Posterior vena cava (tissue), 2 donors: Measurements from ENCODE around the gene NFYC. TPM values are rescaled to one million over a fixed set of nuclear protein-coding genes. Genes with fewer than 3 reads are reported as not detected.

Source experiments
- microRNA-seq, 2 donors: library from miRNA; unstranded; fragments of <30 nt; microRNA quantifications; one replicate each; pipeline ENCODE4 v1.2.0, GENCODE V29; 2020 to 2021; ENCODE audit warnings: borderline microRNAs expressed in 2 of 2
- total RNA-seq, 2 donors: library from RNA; stranded (reverse); fragmentation: NEBNext Ultra II Directional; extraction: Animal tissue kit (Norgen Biotek cat#: 25700); gene quantifications; one replicate each; pipeline ENCODE4 v1.2.1, GENCODE V29; 2021
- donor health status: DM: yes; HTN: yes; CAD: no.
- donor health status: DM: yes; HTN: yes; CAD: no.

NFYC gene
- total RNA-seq, 2 donors from 2014 or later, result 33.5 to 44.8 TPM

Small RNA genes lying within 50 kb of the gene (microRNA-seq; reads per million reads assigned to microRNA genes)
- 27.9 to 38.7 reads per million in 2 donors for gene MIR30C1
- gene MIR30E, result 3,032 to 4,211 reads per million in 2 donors

Other genes with a start within 250 kb of the NFYC start
- gene ZFP69B, start 241.2 kb upstream of the NFYC start, total RNA-seq, result 1 to 10 TPM; 1.6 to 2.6 TPM
- gene ZFP69, start 214.4 kb upstream of the NFYC start, total RNA-seq, result 1 to 10 TPM; 4.3 to 6.4 TPM
- gene EXO5, start 182.9 kb upstream of the NFYC start, total RNA-seq, result 1 to 10 TPM; 5.3 to 6.1 TPM
- 1 to 10 TPM; 4.2 to 4.8 TPM for gene ZNF684, start 160.1 kb upstream of the NFYC start, total RNA-seq
- gene RIMS3, start 26.0 kb upstream of the NFYC start, total RNA-seq, result 10 to 100 TPM in 1 of 2 donors, 1 to 10 TPM in 1; 8.2 to 11.2 TPM
- 10 to 100 TPM; 10.3 to 11.4 TPM for gene KCNQ4, start 92.1 kb downstream of the NFYC start, total RNA-seq
- 1 to 10 TPM; 8.3 to 9.5 TPM for gene CITED4, start 170.7 kb downstream of the NFYC start, total RNA-seq